ENCODE measurements around the gene NCR2.

NCR2 gene

DNA sequence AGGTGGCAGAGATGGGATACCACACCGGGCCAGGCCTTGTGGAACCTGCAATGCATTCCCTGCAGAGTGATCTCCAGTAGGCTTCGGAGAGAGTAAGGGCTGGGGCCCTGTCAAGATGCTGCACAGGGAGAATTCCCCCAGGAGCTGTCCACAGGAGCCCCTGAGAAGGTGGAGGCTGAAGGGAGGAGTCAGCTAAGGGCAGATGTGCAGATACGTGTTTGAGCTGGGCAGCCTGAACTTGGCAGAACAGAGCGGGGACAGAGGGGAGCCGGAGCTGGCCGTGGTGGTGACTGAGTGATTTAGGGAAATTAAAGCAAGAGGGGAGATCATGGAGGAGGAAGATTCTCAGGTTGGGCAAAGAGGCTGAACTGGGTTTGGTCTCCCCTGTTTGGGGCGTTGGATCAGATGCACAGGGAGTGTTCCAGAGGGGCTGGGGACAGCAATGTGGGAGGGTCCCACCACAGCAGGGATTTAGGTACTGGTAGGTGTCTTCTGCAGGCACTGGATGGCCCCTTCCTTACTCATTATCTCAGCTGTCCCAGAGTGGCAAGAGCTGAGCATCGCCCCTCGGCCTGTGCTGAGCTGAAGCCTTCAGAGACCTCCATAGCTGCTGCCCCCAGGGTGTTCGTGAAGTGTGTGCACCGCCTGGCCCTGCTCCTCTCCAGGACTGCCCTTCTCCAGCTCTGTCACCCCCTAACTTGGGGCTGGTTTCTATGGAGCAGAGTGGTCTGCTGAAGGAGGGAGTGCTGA, 3.8 kb upstream of the NCR2 start:
- DNase-seq: no peak

DNA sequence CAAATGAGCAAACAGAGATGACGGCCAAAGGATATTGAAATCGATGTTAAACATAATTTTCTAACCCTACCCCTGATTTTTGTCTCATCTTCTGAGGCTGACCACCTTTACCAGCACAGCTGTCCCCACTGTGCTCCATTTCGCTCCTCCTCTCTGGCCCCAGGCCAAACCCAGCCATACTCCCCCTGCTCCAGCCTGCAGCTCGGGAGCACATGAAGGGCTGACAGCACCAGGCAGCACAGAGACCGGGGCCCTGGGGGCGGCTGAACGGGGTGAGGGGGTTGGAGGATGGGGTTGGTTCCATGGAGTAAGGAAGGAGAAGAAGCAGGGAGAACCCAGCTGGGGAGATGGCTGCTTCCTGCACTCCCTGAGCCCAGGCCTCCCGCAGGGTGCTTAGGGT, 3.2 kb upstream of the NCR2 start:
- DNase-seq: no peak

DNA sequence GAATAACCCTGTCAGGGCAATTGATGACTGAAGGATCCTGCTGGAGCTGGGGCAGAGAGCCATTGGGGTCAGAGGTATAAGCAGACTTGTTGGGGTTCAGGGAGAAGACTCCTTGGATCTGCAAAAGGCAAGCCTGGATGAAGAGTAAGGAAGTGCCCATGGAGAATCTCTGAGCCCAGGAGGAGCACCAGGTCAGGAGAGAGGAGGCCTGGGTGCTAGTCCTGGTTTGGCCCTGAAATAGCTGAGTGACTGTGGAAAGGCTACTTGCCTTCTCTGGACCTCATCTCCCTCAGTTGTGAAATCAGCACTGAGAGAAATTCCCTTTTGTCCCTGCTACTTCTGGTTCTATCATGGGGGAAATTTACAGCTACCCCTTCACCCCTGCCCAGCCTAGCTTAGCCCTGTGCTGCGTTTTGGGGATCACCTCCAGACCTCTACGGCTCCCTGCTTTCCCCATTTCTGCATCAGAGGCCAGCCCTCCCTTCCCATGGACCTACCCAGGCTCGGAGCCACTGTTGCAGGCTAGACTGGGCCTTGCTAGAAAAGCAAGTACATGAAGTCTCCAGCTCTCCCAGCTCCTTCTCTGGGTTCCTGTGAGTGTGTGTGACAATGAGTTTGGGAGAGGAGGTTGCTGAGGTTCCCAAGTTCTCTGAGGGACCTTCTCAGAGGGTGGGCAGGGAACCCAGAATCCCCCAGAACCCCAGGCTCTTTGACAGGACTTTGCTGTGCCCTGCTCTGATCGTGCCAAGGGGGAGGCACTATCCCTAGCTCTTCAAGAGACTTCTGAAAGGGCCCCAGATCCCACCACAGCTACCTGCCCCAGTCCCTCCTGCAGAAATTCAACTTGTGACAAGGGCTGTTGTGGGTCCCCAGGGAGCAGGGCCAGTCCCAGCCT, 2.3 kb upstream of the NCR2 start:
- no peak for DNase-seq

DNA sequence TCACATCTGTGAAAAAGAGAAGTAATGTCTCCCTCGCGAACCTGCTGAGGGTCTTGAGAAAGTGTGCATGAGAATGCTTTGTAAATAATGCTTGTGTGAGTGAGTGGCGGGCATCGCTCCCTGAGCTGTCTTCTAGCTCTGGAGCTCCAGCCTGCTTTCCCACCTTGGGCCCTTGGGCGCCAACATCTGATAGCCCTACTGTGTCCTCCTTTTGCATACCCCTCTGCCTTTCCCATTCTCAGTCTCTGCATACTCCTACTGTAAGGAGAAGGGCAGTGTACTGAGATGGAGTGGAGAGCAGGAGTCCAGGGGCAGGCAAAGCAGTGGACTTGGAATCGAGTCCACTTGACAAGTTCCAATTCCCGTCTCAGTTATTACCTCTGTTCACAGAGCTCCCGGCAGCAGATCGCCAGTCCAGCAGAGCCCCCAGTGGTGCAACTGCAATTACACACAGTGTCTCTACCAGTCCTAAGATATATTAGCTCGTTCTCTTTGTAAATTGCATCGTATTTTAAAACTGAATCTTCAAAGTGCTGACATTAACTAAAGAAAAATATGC, 847 bp upstream of the NCR2 start:
- DNase-seq: no peak

DNA sequence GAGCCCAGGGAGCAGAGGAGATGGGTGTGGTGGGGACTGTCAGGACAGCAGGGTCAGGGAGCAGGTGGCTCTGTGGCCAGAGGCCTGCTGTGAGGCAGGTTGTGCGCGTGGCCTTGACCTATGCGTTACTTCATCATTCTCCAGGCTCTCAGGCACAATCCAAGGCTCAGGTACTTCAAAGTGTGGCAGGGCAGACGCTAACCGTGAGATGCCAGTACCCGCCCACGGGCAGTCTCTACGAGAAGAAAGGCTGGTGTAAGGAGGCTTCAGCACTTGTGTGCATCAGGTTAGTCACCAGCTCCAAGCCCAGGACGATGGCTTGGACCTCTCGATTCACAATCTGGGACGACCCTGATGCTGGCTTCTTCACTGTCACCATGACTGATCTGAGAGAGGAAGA, 535 bp downstream of the NCR2 start:
- DNase-seq: no peak

DNA sequence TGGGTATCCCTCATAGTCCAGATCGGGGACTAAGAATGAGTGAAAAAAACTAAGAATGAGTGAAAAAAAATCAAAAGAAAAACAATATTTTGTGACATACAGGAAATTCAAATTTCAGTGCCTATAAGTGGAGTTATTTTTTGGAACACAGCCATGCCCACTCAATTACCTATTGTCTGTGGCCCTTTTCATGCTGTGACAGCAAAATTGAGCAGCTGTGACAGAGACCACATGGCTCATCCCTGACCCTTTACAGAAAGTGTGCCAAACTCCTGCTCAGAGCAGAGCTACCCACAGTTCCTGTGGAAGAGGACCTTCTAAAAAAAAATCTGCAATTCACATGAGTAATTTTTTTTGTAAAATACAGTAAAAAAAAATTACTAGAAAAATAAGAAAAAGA, 1.4 kb downstream of the NCR2 start:
- DNase-seq: no peak

DNA sequence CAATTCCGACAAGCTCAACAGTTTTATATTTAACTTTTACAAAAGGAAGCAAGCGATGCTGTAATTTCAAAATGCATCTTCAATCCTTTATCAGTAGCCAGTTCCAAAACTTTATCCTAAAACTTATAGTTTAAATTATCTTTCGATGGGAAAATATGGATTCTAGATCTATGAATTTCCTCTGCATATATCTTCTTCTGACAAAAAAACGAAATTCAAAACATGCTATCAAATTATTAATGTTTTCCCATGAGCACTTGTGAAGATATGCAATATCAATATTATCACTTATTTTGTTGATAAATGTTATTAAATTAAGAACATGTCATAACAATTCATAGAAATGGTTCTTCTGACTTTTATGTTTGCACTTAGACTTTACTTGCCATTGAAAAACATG, 2.3 kb downstream of the NCR2 start:
- DNase-seq: no peak

DNA sequence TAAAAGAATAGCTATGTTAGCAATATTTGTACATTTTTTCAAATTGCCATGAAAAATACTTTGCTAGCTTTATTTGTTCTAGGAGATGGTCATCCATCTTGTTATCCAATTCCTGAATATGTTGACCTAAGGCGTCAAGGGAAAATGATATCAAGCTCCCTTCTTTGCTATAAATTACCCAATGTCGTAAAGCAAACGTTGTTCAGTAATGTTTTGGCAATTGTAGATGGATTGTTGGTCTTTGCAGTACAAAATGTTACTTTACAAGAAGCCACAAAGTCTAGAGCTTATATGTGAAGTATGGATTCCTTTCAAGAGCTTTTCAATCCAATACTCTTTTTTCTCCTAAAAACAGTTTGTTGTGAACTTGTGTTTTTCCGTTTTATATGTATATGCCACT, 3.3 kb downstream of the NCR2 start:
- no peak for DNase-seq

DNA sequence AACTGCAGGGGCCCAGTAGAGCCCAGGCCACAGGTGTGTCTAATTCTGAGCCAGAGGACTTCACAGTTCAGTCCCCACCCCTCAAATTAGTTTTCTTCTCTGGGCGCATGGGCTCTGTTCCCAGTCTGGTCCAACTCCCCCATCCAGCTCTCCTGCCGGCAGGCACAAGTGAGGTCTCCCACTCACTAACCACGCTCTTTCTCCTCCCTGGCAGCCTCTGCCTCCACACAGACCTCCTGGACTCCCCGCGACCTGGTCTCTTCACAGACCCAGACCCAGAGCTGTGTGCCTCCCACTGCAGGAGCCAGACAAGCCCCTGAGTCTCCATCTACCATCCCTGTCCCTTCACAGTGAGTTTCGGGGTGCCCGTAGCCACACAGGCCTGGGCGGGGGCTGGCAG, 6.2 kb downstream of the NCR2 start:
- DNase-seq: no peak

DNA sequence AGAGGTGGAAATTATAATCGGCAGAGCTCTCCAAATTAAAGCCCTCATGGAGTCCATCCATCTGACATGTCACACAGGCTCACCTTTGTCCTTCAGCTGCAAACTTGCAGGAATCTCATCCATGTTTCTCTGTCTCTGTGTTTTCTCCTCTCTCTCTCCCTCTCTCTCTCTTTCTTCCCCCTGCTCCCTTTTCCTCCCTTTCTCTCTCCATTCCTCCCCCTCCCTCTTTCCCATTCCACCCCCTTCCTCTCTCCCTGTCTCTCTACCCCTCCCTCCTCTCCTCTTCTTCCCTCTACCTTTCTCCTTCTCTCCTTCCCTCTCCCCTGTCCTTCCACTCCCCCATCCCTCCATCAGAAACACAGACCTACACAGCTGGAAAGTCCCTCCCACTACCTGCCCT, 6.8 kb downstream of the NCR2 start:
- no peak for DNase-seq

DNA sequence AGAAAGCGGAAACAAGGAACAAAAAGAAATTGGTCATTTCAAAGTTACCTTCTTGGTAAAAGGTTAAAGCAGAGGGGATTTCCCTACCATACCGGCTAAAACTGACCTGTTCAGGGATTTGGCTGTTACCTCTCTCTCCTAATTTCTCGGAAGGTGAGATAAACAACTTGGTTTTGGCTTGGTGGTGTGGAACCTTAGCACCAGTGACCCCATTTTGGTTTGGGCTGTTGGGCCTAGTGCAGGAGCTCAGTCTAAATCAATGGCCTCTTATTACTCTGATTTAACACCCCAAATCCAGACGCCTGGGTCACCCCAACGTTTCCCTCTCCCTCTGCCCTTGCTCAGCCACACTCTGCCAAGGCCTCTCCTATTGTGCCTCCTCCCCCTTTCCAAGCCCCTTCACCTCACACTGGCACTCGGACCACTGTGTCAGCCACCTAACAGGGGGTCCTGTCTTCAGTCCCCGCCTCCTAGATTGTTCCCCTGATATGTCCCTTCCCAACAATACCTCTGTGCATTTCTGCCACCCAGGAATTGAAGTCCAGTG, 8.3 kb downstream of the NCR2 start:
- DNase-seq: no peak

DNA sequence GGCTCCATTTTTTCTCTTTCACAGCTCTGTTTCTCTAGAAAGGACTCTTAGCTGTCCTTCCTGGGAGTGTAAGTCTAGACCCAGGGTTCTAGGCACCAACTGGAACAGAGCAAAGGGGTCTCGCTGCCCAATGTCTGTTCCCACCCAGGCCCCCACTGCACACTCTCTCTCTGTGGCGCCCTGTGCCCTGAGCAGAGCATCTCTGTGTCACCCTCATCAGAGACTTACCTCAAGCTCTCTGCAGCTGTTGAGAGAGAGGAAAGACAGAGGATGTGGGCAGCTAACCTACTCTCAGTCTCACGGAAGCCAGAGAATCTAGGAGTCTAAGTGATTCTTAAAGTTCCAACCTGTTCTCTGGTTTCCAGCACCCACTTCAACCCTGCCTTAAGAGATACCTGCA, 9.5 kb downstream of the NCR2 start:
- no peak for DNase-seq

DNA sequence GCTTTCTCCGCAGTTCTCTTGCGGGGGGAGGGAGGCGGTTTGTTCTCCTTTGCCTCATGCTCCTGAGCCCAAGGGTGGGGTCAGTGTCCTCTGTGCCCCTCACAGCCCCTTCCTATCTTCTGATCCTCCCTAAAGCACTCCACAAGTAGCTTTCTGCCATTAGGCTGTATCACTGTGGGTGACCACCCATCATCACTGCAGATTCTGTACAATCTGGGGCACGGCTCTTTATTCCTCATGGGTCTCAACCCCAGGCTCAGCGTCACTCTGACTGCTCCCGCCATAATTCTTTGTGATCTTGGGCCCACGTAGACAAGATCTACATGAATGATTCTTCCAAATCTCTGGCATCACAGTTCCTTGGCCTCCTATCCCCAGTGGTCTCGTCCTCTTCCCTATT, 10.5 kb downstream of the NCR2 start:
- DNase-seq: no peak

DNA sequence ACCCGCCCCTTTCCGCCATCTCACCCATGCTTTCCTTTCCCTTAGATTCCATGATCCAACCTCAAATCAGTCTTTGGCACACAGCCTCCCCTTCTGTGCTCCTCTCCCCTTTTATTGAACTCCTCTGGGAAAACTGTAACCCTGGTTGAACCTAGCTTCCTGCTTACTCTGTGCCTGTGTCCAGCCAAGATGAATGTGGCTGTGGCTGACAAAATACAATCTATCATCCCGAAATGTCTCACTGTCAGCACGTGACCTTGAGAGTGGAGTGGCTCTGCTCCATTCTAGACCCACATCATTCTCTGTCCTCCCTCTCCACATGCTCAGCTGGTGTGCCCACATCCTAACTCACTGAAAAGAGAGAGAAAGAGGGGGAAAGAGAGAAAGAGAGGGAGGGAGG, 11.0 kb downstream of the NCR2 start:
- DNase-seq: no peak

DNA sequence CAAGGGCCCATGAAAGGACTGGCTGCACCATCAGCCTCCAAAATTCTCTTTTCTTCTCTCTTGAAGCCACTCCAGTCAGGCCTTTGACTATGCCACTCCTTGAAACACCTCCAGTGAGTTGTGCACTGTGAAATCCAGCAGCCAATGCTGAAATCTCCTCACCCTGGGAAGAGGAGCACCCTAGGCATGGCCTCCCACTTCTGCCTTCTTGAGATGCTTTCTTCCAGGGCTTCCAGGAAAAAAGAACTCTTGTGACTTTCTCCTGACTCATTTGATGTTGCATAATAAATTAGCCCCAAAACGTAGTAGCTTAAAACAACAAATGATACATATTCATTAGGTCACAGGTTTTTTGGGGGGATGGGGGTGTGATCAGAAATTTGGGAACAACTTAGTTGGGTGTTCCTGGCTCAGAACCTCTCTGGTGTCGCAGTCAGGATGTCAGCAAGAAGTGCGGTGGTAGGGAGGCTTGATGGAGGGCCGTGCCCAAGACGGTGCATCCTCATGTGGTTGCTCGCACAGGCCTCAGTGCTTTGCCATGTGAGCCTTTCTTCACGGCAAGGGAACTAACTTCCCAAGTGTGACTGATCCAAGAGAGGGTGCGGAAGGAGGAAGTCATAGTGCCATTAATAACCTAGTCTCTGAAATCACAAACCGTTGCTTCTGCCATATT, 12.1 kb downstream of the NCR2 start:
- no peak for DNase-seq

DNA sequence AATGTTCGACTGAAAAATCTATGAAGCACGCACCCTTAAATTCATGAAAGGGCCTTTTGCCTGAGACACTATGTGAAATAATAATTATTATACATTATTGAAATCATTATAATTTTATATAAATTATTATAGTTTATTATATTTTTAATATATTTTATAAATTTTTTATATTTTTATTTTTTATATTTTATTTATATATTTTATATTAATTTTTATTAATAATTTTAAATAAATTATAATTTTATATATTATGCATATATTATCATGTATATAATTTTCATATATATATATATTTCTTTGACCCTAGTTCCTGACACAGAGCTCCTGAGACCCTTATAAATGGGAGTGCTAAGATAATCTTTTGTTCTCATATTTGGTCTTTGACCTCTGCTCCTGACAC, 13.5 kb downstream of the NCR2 start:
- DNase-seq: no peak

DNA sequence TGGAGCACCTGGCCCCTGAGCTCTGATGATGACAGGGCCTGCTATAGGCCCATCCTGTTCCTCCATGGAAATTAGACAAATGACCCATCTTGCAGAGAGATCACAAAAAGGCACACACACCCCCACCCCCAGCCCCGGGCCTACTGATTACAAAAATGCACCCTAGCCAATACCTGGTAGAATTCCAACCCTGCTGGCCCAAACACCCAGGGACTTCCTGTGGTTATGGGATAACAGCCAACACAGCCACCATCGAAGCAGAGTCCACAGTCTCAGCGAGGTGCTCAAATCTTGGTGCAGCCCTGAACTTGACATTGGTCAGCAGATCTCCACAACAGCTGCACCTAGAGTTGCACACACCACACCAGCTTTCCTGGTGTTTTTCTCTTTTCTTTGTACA, 17.0 kb downstream of the NCR2 start:
- DNase-seq: no peak

DNA sequence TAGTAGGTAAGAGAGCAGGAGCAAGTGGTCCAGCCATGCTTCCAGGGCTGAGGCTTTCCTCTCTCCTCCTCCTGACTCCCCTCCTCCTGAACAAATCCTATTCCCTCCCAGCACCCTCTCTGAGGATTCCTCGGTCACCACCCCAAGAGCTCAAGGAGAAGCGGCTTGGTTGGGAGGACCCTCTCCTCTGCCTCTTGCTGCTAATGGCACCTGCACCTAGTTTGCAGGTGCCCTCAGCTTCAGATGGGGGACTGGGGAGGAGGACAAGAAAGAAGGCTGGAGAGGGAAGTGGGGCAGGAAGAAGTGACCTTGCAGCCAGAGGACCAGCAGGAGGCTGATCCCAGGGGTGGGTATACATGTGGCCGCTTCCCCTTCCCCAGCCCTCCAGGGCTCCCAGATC, 17.5 kb downstream of the NCR2 start:
- no peak for DNase-seq

DNA sequence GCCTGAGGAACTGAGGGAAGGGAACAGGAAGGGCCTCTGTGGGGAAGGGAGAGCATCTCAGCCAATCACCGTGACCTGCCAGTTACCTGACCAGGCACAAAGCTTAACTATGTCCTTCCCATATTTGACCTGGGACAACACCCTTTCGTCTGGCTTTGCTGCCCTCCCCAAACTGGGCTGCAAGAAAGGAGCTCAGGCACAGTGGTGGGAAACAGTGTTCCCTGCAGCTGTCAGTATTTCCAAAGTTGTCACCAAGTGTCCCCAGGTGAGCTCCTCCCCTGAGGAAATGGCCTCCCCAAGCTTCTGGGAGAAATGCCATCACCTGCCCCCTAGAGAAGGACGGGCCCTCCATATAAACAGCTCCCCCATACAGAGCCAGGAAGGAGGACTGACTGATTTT, 17.9 kb downstream of the NCR2 start:
- DNase-seq: peak; percentile 37

DNA sequence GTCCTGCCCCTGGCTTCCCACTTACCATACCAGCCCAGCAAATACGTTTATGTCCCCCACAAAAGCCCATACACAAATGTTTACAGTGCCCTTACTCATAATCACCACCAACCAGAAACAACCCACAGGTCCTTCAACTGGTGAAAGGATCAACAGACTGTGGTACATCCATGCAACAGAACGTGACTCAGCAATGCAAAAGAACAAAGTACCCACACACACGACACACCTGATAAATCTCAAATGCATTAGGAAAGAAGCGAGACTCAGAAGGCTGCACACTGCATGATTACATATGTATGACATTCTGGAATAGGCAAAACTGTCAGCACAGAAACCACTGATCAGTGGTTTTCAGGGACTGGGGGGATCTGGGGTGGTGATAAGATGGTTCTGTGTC, 20.5 kb downstream of the NCR2 start:
- peak; percentile 19 for DNase-seq

DNA sequence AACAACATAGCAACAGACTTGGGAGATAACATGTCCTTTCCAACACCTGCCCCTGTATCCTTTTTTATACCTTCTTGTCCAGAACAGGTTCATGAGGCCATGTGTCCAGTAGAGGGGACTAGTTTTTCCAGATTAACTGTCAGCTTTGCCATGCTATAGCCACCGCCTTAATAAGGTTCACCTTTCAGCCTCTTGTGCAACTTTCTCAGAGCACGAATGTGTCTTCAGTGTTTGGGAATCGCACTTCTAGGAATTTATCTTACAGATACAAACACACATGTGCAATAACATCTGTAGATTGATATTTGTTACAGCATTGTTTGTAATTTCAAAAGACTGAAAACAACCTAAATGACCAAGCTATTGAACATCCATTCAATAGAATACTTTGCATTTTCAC, 21.4 kb downstream of the NCR2 start:
- DNase-seq: no peak

DNA sequence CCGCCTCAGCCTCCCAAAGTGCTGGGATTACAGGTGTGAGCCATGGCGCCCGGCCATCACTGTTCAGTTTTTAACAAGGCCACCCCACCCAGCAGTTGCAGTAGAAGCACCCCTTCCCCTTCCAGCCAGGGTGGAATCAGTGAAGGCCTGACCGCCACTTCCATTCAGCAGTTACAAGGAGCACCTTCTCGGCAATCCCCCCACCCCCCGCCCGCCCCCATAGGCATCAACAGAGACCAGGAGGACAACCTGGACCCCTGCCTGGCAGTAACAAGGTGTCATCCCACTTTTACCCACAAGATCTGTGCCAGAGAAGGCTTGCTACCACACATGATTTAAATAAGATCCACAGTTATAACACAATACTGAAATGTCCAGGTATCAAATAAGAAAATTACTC, 23.1 kb downstream of the NCR2 start:
- DNase-seq: no peak

DNA sequence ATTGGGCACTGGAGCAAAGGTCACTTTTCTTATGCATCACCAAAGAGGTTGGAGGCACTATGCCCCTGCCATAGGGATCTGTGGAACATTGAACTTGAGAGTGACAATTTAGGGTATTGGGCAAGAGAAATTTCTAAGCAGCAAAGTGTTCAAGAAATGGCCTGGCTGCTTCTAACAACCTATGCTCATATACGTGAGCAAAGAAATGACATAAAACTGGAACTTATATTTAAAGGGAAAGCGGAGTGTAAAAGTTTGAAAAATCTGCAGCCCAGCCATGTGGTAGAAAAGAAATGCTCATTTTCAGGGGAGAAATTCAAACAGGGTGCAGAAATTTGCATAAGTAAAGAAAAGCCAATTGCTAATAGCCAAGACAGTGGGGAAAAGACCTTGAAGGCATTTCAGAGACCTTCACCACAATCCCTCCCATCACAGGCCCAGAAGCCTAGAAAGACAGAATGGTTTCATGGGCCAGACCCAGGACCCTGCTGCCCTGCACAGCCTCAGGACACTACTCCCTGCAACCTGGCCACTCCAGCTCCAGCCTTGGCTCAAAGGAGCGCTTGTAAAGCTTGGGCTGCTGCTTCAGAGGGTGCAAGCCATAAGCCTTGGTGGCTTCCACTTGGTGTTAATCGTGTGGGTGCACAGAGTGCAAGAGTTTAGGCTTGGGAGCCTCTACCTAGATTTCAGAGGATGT, 24.4 kb downstream of the NCR2 start:
- peak; percentile 4 for DNase-seq

All from activated CD8-positive, alpha-beta memory T cell treated with anti-CD3 and anti-CD28 coated beads for 24 hours (primary cell).